K562 (cell line): ENCODE measurements around the gene GNAI3. TPM values are rescaled to one million over a fixed set of nuclear protein-coding genes. Genes with fewer than 3 reads are reported as not detected.

Experiments used
- CLOCK ChIP-seq: fragments of 250-450 bp; sonication (Bioruptor Pico); IDR thresholded peaks from 2 replicates; pipeline ENCODE4 v1.4.0; 2020; ENCODE audit warnings: mild to moderate bottlenecking, moderate library complexity, borderline replicate concordance
- CREB1 ChIP-seq, 2 experiments: sonication (generic) in 1 of 2; formaldehyde crosslinking in 1 of 2; IDR thresholded peaks; 2 replicates each; pipeline versions ENCODE4 v1.6.1 to v1.8.0; 2012 to 2022; ENCODE audit warnings: inconsistent platforms in 1 of 2, mild to moderate bottlenecking in 1 of 2, missing genetic modification reagents in 1 of 2, moderate library complexity in 1 of 2
- CSDE1 ChIP-seq, 2 experiments: fragments of 450-650 bp; IDR thresholded peaks; 2 replicates each; pipeline ENCODE4 v1.6.1; 2016; ENCODE audit warnings: mild to moderate bottlenecking in 1 of 2
- E2F3 ChIP-seq: fragments of 250-450 bp; sonication (Bioruptor Pico); IDR thresholded peaks from 2 replicates; pipeline ENCODE4 v1.4.0; 2020; ENCODE audit warnings: mild to moderate bottlenecking
- ERF ChIP-seq: fragments of 450-650 bp; formaldehyde crosslinking; IDR thresholded peaks from 2 replicates; pipeline ENCODE4 v1.4.0; 2020; ENCODE audit warnings: mild to moderate bottlenecking, mixed read lengths
- HDAC8 ChIP-seq: fragments of 450-650 bp; IDR thresholded peaks from 2 replicates; pipeline ENCODE4 v1.6.1; 2016; ENCODE audit warnings: mild to moderate bottlenecking, missing genetic modification characterization, moderate library complexity, missing compliant biosample characterization
- NCOA6 ChIP-seq: fragments of 450-650 bp; IDR thresholded peaks from 2 replicates; pipeline ENCODE4 v1.6.1; 2017; ENCODE audit warnings: mild to moderate bottlenecking
- NFE2L1 ChIP-seq: fragments of 450-650 bp; IDR thresholded peaks from 2 replicates; pipeline ENCODE4 v1.6.1; 2016; ENCODE audit warnings: missing genetic modification characterization, low read depth, mild to moderate bottlenecking, missing compliant biosample characterization, moderate library complexity, borderline replicate concordance
- POLR2A ChIP-seq: fragments of 450-650 bp; conservative IDR thresholded peaks from 2 replicates; pipeline ENCODE4 v1.6.1; 2016
- PPARD ChIP-seq: fragments of 250-450 bp; sonication (Bioruptor Pico); IDR thresholded peaks from 2 replicates; pipeline ENCODE4 v1.8.0; 2022; ENCODE audit warnings: inconsistent platforms, mild to moderate bottlenecking, moderate library complexity
- RFX5 ChIP-seq: IDR thresholded peaks from 2 replicates; pipeline ENCODE4 v1.6.1; 2011; ENCODE audit warnings: low read depth, mild to moderate bottlenecking, improper control_type of control experiment, low read length
- SAP30 ChIP-seq: fragments of 200-600 bp; sonication (generic); IDR thresholded peaks from 2 replicates; pipeline ENCODE4 v1.6.1; 2012; ENCODE audit warnings: borderline replicate concordance, low read depth, mild to moderate bottlenecking, moderate library complexity, low read length, control low read depth, inconsistent platforms; ENCODE audit not compliant: insufficient read depth, poor library complexity, severe bottlenecking
- SNIP1 ChIP-seq: fragments of 450-650 bp; IDR thresholded peaks from 2 replicates; pipeline ENCODE4 v1.7.1; 2017; ENCODE audit warnings: low read depth, mild to moderate bottlenecking
- STAT5A ChIP-seq: IDR thresholded peaks from 2 replicates; pipeline ENCODE4 v1.6.1; 2012; ENCODE audit warnings: low read length, inconsistent platforms, borderline replicate concordance
- TAF7 ChIP-seq: fragments of 450-650 bp; IDR thresholded peaks from 2 replicates; pipeline ENCODE4 v1.6.1; 2016; ENCODE audit warnings: missing genetic modification characterization, missing compliant biosample characterization
- VEZF1 ChIP-seq: fragments of 200-800 bp; sonication (Bioruptor generic); IDR thresholded peaks from 2 replicates; pipeline ENCODE4 v1.6.1; 2017; ENCODE audit warnings: missing genetic modification characterization, missing compliant biosample characterization
- ZFX ChIP-seq: sonication (generic); formaldehyde crosslinking; IDR thresholded peaks from 2 replicates; pipeline ENCODE4 v1.8.0; 2022; ENCODE audit warnings: mild to moderate bottlenecking, missing genetic modification reagents, moderate library complexity
- ZNF3 ChIP-seq: fragments of 250-450 bp; sonication (Bioruptor Pico); IDR thresholded peaks from 2 replicates; pipeline ENCODE4 v1.5.0; 2021; ENCODE audit warnings: mild to moderate bottlenecking, moderate library complexity
- ZNF436 ChIP-seq: fragments of 250-450, 450-650 bp; sonication (Bioruptor Pico); formaldehyde crosslinking; IDR thresholded peaks from 2 replicates; pipeline ENCODE4 v1.7.0; 2020; ENCODE audit warnings: mild to moderate bottlenecking
- ZNF518B ChIP-seq: fragments of 250-450 bp; sonication (Bioruptor Pico); IDR thresholded peaks from 2 replicates; pipeline ENCODE4 v1.5.0; 2021; ENCODE audit warnings: mild to moderate bottlenecking, moderate library complexity
- ZNF717 ChIP-seq: fragments of 250-450 bp; sonication (Bioruptor Pico); IDR thresholded peaks from 2 replicates; pipeline ENCODE4 v1.5.0; 2021
- polyA plus RNA-seq, 8 experiments: library from polyadenylated mRNA; depleted of rRNA in 4 of 8; stranded (reverse) in 5 of 8; unstranded in 3 of 8; fragments of >200 nt; fragmentation: Nextera tagmentation in 2 of 8; fragmentation: Illumina TruSeq in 1 of 8; extraction: Ambion mirVana in 2 of 8; extraction: Trizol in 1 of 8; gene quantifications; 2 replicates each; pipeline versions ENCODE4 v1.2.1 to v1.2.3, GENCODE V29; 2011 to 2014; ENCODE audit warnings: inconsistent platforms in 1 of 8, missing spikeins in 1 of 8
- total RNA-seq, 7 experiments: library from RNA; depleted of rRNA in 6 of 7; stranded (reverse); fragments of >200 nt in 6 of 7; fragmentation: Illumina TruSeq in 2 of 7; extraction: Trizol in 2 of 7; gene quantifications; 2 replicates each; pipeline versions ENCODE4 v1.2.1 to v1.2.3, GENCODE V29; 2011 to 2021; ENCODE audit warnings: low replicate concordance in 1 of 7

GNAI3 gene
- total and polyA plus RNA-seq, 9 of the 15 experiments (the other 6 are each of a cell fraction or from before 2014, with no cell fraction given) = 6.3 to 13.2 (median 8.9) TPM

- no peak for TF ChIP-seq STAT5A
- 0 out of 2 replicates have a peak, but pooled peaks have one; percentile 16 for TF ChIP-seq CREB1 (IDR thresholded peaks at IDR 0.05)
- peak; percentile 42; the same call in 1 of the 2 replicates for TF ChIP-seq CREB1 (CRISPR knock-in tag; IDR thresholded peaks at IDR 0.05)
- no peak for TF ChIP-seq PPARD
- TF ChIP-seq CSDE1 (IDR thresholded peaks at IDR 0.05) = no peak
- TF ChIP-seq VEZF1 (CRISPR knock-in tag) = peak; percentile 85
- TF ChIP-seq ZNF436 = no peak
- no peak for TF ChIP-seq RFX5
- no peak for TF ChIP-seq NFE2L1 (tag)
- peak; percentile 28; the same call in 1 of the 2 replicates for TF ChIP-seq ERF (CRISPR knock-in tag)
- no peak for TF ChIP-seq NCOA6
- TF ChIP-seq HDAC8 (tag) = no peak
- peak; percentile 67 for TF ChIP-seq TAF7 (tag)
- TF ChIP-seq ZNF518B = no peak
- no peak for TF ChIP-seq E2F3
- no peak for TF ChIP-seq ZNF3
- TF ChIP-seq SNIP1 = no peak
- TF ChIP-seq ZFX (CRISPR knock-in tag) = peak; percentile 85
- TF ChIP-seq CLOCK = no peak
- TF ChIP-seq SAP30 = peak; percentile 36
- no peak for TF ChIP-seq ZNF717
- peak; percentile 88 for TF ChIP-seq POLR2A
Observed at GRCh38 chr1:109655615-109656519, 107.5 kb downstream of the GNAI3 start, which contains the start of gene GSTM4 (continued).
